ENCODE measurements around the gene SYNGR4. TPM values are rescaled to one million over a fixed set of nuclear protein-coding genes. Genes with fewer than 3 reads are reported as not detected.
A peak's percentile ranks its signal among the peaks of the same experiment; 100 is the strongest.

Gene SYNGR4
- total RNA-seq, 1 donor from 2014 or later = not detected

GRCh38 chr19:48394331-48395169, 30.4 kb downstream of the SYNGR4 start:
- no peaks in the 10 kb centered on the region for H3K36me3 Mint-ChIP-seq (ENCODE audit: unreplicated experiment)
- peak overlapping the region; percentile 58 for H3K4me3 Mint-ChIP-seq (ENCODE audit: unreplicated experiment)
- peaks cover 10% of the 10 kb centered on the region for H3K27me3 Mint-ChIP-seq (ENCODE audit: unreplicated experiment)
- H3K4me1 Mint-ChIP-seq (ENCODE audit: unreplicated experiment) = peaks cover 47% of the 10 kb centered on the region
- DNase-seq (ENCODE audit: extremely low spot score, unreplicated experiment) = no peak
- TF ChIP-seq CTCF (IDR thresholded peaks at IDR 0.05) = no peak
- H3K9me3 Mint-ChIP-seq (ENCODE audit: unreplicated experiment) = no peaks in the 10 kb centered on the region
- H3K27ac Mint-ChIP-seq (ENCODE audit: unreplicated experiment) = peak overlapping the region; percentile 44

GRCh38 chr19:48395170-48395455, 30.9 kb downstream of the SYNGR4 start:
- Mint-ChIP-seq H3K27me3 (ENCODE audit: unreplicated experiment) (peaks cover 10% of the 10 kb centered on the region), H3K9me3 (ENCODE audit: unreplicated experiment) (no peaks in the 10 kb centered on the region), H3K36me3 (ENCODE audit: unreplicated experiment) (no peaks in the 10 kb centered on the region), H3K27ac (ENCODE audit: unreplicated experiment) (no peak overlapping the region), H3K4me3 (ENCODE audit: unreplicated experiment) (no peak overlapping the region), H3K4me1 (ENCODE audit: unreplicated experiment) (peaks cover 47% of the 10 kb centered on the region)
- DNase-seq (ENCODE audit: extremely low spot score, unreplicated experiment) = no peak
- no peak for TF ChIP-seq CTCF (IDR thresholded peaks at IDR 0.05)

- Mint-ChIP-seq H3K27ac (ENCODE audit: unreplicated experiment) (no peak overlapping the region), H3K9me3 (ENCODE audit: unreplicated experiment) (no peaks in the 10 kb centered on the region), H3K4me1 (ENCODE audit: unreplicated experiment) (peaks cover 50% of the 10 kb centered on the region), H3K4me3 (ENCODE audit: unreplicated experiment) (no peak overlapping the region), H3K27me3 (ENCODE audit: unreplicated experiment) (peaks cover 10% of the 10 kb centered on the region), H3K36me3 (ENCODE audit: unreplicated experiment) (no peaks in the 10 kb centered on the region)
- no peak for DNase-seq (ENCODE audit: extremely low spot score, unreplicated experiment)
- TF ChIP-seq CTCF (IDR thresholded peaks at IDR 0.05) = no peak
These were observed 31.3 kb downstream of the SYNGR4 start for GRCh38 chr19:48395499-48395898.

GRCh38 chr19:48396016-48396823, 32.1 kb downstream of the SYNGR4 start:
- DNase-seq (ENCODE audit: extremely low spot score, unreplicated experiment) = no peak
- peaks cover 50% of the 10 kb centered on the region for H3K4me1 Mint-ChIP-seq (ENCODE audit: unreplicated experiment)
- H3K27ac Mint-ChIP-seq (ENCODE audit: unreplicated experiment) = no peak overlapping the region
- peak overlapping the region; percentile 26 for H3K4me3 Mint-ChIP-seq (ENCODE audit: unreplicated experiment)
- H3K27me3 Mint-ChIP-seq (ENCODE audit: unreplicated experiment) = peaks cover 10% of the 10 kb centered on the region
- H3K36me3 Mint-ChIP-seq (ENCODE audit: unreplicated experiment) = no peaks in the 10 kb centered on the region
- TF ChIP-seq CTCF (IDR thresholded peaks at IDR 0.05) = no peak
- H3K9me3 Mint-ChIP-seq (ENCODE audit: unreplicated experiment) = no peaks in the 10 kb centered on the region

- no peak for DNase-seq (ENCODE audit: extremely low spot score, unreplicated experiment)
- Mint-ChIP-seq H3K4me1 (ENCODE audit: unreplicated experiment) (peaks cover 48% of the 10 kb centered on the region), H3K36me3 (ENCODE audit: unreplicated experiment) (no peaks in the 10 kb centered on the region), H3K27me3 (ENCODE audit: unreplicated experiment) (peaks cover 10% of the 10 kb centered on the region), H3K27ac (ENCODE audit: unreplicated experiment) (no peak overlapping the region), H3K4me3 (ENCODE audit: unreplicated experiment) (no peak overlapping the region), H3K9me3 (ENCODE audit: unreplicated experiment) (no peaks in the 10 kb centered on the region)
- no peak for TF ChIP-seq CTCF (IDR thresholded peaks at IDR 0.05)
These were observed 32.6 kb downstream of the SYNGR4 start for GRCh38 chr19:48396824-48397176.
